GM21576 (cell line): ENCODE data around the gene ADH1C.

Source experiments
- ATAC-seq: cut with Tn5 transposase; IDR thresholded peaks from one replicate; pipeline ENCODE4 v1.9.1; 2021; ENCODE audit warnings: mild to moderate bottlenecking, moderate library complexity; ENCODE audit not compliant: unreplicated experiment

The ADH1C gene

DNA sequence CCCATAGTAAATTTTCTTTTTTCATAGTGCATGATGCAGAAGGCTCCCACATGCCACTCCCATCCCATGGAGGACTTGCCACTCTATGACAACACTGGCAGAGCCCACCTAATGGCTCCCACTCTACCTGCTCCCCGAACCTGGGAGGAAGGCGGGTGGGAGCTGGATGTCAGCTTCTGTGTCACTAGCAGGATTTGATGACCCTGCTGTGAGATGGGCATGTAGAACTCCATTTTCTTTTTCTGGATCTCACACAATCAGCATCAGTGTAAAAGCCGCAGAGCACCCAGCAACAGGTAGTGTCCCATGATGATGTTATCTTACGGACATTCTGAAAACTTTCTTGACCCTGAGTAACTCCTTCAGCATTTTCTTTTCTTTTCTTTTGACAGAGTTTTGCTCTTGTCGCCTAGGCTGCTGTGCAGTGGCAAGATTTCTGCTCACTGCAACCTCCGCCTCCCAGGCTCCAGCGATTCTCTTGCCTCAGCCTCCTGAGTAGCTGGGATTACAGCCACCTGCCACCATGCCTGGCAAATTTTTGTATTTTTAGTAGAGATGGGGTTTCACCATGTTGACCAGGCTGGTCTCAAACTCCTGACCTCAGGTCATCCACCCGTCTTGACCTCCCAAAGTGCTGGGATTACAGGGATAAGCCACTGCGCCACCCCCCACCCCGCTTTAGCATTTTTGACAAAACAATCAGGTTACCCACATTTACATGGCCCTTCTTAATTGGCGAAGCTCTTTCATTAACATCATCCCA lies 46.7 kb downstream of the ADH1C start:
- ATAC-seq: no peak

DNA sequence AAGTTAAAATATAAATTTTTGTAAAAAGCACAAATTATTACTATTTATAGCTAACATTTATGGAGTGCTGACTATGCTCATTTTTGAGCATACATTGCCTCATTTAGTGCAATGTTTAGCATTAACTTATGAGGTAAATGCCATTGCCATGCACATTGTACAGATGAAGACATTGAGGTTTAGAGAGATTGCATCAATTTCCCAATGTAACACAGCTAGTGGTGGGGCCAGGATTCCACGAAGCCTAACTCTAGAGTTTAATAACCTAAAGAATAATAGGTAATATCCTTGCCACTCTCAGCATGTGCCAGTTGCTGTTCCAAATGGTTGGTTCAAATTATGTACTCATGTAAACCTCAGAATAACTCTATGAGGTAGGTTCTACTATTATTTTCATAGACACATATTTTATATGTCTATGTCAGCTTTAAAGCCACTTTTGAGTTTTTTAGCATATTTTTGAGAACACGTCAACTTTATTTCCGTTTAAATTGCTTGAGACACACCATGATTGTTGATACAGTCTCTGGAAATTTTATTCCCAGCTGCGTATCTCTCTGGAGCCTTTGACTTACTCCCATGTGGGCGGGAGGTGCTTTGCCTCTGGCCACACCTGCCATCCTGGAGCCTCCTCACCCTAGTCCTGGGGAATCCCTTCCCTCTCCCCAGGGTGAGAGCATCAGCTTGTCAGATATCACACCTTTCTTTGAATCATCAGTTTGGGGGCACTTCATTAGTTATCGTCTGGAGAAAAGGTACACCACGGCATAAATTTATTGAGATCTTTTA lies 51.0 kb downstream of the ADH1C start:
- no peak for ATAC-seq

DNA sequence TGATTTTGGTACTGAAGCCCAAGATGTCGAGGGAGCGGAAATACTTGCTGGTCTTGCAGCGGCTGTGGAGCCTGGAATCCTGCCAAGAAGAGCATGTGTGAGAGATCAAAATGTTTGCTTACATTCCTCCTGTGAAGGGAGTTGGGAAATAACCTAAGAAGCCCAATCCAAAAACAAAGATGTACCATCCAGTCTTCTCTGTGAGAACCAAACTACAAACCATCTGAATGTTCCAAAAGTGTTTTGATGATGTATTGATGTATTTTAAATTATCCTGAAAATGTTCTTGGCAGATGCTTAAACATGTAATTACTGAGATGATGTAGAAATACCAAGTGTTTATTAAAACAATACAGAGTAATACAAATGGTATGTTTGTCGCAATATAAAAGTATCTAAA lies 51.6 kb downstream of the ADH1C start:
- ATAC-seq: no peak

DNA sequence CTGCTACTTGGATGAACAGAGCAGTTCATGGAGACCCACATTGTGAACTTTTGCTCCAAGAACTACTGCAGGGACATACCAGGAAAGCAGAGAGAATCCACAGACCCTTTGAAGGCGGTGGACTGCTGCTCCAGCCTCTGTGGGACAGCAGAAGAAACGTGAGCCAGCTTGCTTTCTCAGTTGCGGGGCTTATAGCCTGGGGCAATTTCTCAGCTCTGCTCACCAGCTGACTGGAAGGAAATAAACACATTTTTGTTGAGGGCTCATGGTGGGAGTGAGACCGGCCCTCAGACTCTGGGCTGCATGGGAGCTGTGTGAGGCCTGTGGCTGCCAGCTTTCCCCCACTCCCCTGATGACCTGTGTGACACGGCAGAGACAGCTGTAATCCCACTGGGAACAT lies 59.2 kb downstream of the ADH1C start:
- no peak for ATAC-seq

DNA sequence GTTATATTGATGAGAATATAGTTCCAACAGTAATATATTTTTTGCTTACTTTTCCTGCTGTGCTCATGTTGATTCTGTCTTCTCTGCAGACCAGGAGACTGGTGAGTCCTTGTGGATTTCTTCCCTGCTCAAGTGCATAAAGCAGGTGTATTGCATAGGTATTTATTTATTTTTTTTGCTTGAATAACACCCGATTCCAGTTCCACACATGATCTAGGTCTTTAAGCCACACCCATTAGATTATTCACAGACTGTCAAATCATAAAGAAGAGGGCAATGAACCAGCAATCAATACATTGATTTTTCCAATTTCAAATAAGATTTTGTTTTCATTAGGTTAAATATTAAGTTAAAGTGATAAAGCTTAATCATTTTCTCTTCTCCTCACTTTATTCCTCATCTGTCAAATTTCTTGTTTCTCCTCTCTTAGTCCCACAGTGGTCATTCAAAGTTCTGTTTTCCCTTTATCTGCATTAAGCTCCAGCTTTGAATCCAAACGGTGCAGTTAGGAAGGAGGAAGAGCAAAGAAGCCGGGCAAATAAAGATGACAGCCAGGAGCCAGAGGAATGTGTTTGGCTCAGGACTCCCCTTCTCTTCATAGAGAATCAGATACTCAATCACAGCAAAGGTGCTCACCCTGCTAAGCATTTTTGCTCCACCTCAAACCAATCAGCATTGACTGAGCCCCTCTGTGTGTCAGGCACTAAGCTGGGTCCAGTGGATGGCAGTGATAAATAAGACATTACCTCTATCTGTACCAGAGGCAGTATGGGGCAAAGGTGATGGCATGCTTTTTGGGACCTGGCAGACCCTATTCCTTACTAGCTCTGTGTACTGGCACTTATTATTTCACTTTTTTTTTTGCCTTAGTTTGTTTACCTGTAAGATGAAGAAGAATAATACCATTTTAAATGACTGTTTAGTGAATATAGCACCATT lies 61.4 kb downstream of the ADH1C start, which contains the start of gene ADH1A:
ADH1A (minus strand) TSS at position 138 of the 939 bp plus-strand sequence; CDS start at position 67, 71 bp downstream.
- ATAC-seq: no peak
